IMR-90 (cell line): Measurements from ENCODE around the gene HSPA6. TPM values are rescaled to one million over a fixed set of nuclear protein-coding genes. Genes with fewer than 3 reads are reported as not detected.

Source experiments
- ATAC-seq: fragments of 200-7000 bp; cut with Tn5 transposase; 2 replicates; pipeline ENCODE4 v1.9.1; 2020; ENCODE audit warnings: low read depth, mild to moderate bottlenecking, moderate library complexity
- BruUV-seq: library from RNA; stranded (reverse); fragments of 400-500 nt; replicated peaks from 2 replicates; lab custom pipeline; 2021; lab: Mats Ljungman, UMichigan
- CTCF ChIA-PET: fragments of 300-600 bp; formaldehyde crosslinking; extraction: SDS; loops from one replicate; lab custom pipeline; 2021; ENCODE audit warnings: antibody characterized with exemption; lab: Yijun Ruan, JAX
- POLR2A ChIA-PET: fragments of 300-600 bp; sonication (Branson Sonifier 250); formaldehyde crosslinking; loops from one replicate; lab custom pipeline; 2022; ENCODE audit warnings: antibody characterized with exemption; ENCODE audit not compliant: unreplicated experiment; lab: Charles Lee
- DNase-seq: peaks from one replicate; pipeline ENCODE4 v3.0.0; 2013
- H2AFZ ChIP-seq: replicated peaks from 2 replicates; pipeline ENCODE3; 2013; ENCODE audit warnings: low read length, mild to moderate bottlenecking; ENCODE audit not compliant: poor library complexity
- H2AK5ac ChIP-seq: 2 replicates; pipeline ENCODE4 v1.6.1; 2013; ENCODE audit warnings: low read depth, low read length, inconsistent platforms
- H2AK9ac ChIP-seq: replicated peaks from 2 replicates; pipeline ENCODE3; 2013; ENCODE audit warnings: mild to moderate bottlenecking, low read depth, low read length, moderate library complexity; ENCODE audit not compliant: poor library complexity
- H2BK120ac ChIP-seq: 2 replicates; pipeline ENCODE4 v1.6.1; 2013; ENCODE audit warnings: low read depth, low read length, inconsistent platforms
- H2BK15ac ChIP-seq: 3 replicates; pipeline ENCODE4 v1.6.1; 2013; ENCODE audit warnings: low read depth, low read length, inconsistent platforms
- H2BK20ac ChIP-seq: 2 replicates; pipeline ENCODE4 v1.6.1; 2013; ENCODE audit warnings: low read depth, mild to moderate bottlenecking, inconsistent platforms, low read length, moderate library complexity
- H2BK5ac ChIP-seq: 2 replicates; pipeline ENCODE4 v1.6.1; 2013; ENCODE audit warnings: mild to moderate bottlenecking, low read depth, low read length, inconsistent platforms; ENCODE audit not compliant: poor library complexity, severe bottlenecking
- H3K14ac ChIP-seq: replicated peaks from 2 replicates; pipeline ENCODE4 v1.6.1; 2013; ENCODE audit warnings: low read depth, low read length, inconsistent platforms
- H3K18ac ChIP-seq: 2 replicates; pipeline ENCODE4 v1.6.1; 2013; ENCODE audit warnings: low read depth, low read length, control low read depth
- H3K23ac ChIP-seq: 2 replicates; pipeline ENCODE4 v1.6.1; 2013; ENCODE audit warnings: low read depth, low read length, inconsistent platforms
- H3K27ac ChIP-seq: 2 replicates; pipeline ENCODE4 v1.5.1; 2013; ENCODE audit warnings: mild to moderate bottlenecking, control low read depth, low read length; ENCODE audit not compliant: insufficient read depth
- H3K27me3 ChIP-seq: 2 replicates; pipeline ENCODE4 v1.6.1; 2013; ENCODE audit warnings: low read length; ENCODE audit not compliant: control insufficient read depth, insufficient read depth
- H3K36me3 ChIP-seq: 2 replicates; pipeline ENCODE4 v1.6.1; 2013; ENCODE audit warnings: low read length, mixed read lengths; ENCODE audit not compliant: control insufficient read depth, insufficient read depth
- H3K4ac ChIP-seq: 2 replicates; pipeline ENCODE4 v1.6.1; 2013; ENCODE audit warnings: low read depth, low read length, inconsistent platforms
- H3K4me1 ChIP-seq: 2 replicates; pipeline ENCODE4 v1.6.1; 2013; ENCODE audit warnings: low read length, mixed read lengths; ENCODE audit not compliant: control insufficient read depth, insufficient read depth
- H3K4me2 ChIP-seq: 2 replicates; pipeline ENCODE4 v1.6.1; 2013; ENCODE audit warnings: low read depth, mild to moderate bottlenecking, control low read depth, low read length, moderate library complexity
- H3K4me3 ChIP-seq: 2 replicates; pipeline ENCODE4 v1.5.1; 2013; ENCODE audit warnings: low read depth, mild to moderate bottlenecking, control low read depth, low read length, moderate library complexity; ENCODE audit not compliant: insufficient read depth
- H3K56ac ChIP-seq: 2 replicates; pipeline ENCODE4 v1.6.1; 2013; ENCODE audit warnings: low read length, inconsistent platforms; ENCODE audit not compliant: insufficient read depth; ENCODE audit errors: extremely low read depth
- H3K79me1 ChIP-seq, 2 experiments: 2 replicates each; pipeline ENCODE4 v1.6.1; 2013; ENCODE audit warnings: low read length in 2 of 2, inconsistent platforms in 1 of 2, low read depth in 1 of 2
- H3K9ac ChIP-seq: 2 replicates; pipeline ENCODE4 v1.6.1; 2013; ENCODE audit warnings: low read depth, low read length, control low read depth
- H3K9me1 ChIP-seq: 2 replicates; pipeline ENCODE4 v1.6.1; 2013; ENCODE audit warnings: low read length, inconsistent platforms; ENCODE audit not compliant: insufficient read depth
- H3K9me3 ChIP-seq: 2 replicates; pipeline ENCODE4 v1.6.1; 2013; ENCODE audit warnings: low read length; ENCODE audit not compliant: control insufficient read depth, insufficient read depth
- H4K20me1 ChIP-seq: 2 replicates; pipeline ENCODE4 v1.6.1; 2013; ENCODE audit warnings: low read length, inconsistent platforms; ENCODE audit not compliant: insufficient read depth
- H4K5ac ChIP-seq: 2 replicates; pipeline ENCODE4 v1.6.1; 2013; ENCODE audit warnings: mild to moderate bottlenecking, low read depth, low read length, control low read depth
- H4K8ac ChIP-seq, 2 experiments: 2 replicates each; pipeline ENCODE4 v1.6.1; 2013; ENCODE audit warnings: low read depth in 2 of 2, low read length in 2 of 2, control low read depth in 1 of 2, inconsistent platforms in 1 of 2
- H4K91ac ChIP-seq: 2 replicates; pipeline ENCODE4 v1.6.1; 2013; ENCODE audit warnings: low read depth, low read length, inconsistent platforms; ENCODE audit not compliant: insufficient read depth
- BHLHE40 ChIP-seq: fragments of 150-350 bp; IDR thresholded peaks from 2 replicates; pipeline ENCODE4 v1.6.1; 2016; ENCODE audit warnings: mild to moderate bottlenecking, low read depth, low read length
- CEBPB ChIP-seq: IDR thresholded peaks from 2 replicates; pipeline ENCODE4 v1.6.1; 2012; ENCODE audit warnings: low read depth, low read length, improper control_type of control experiment
- CHD1 ChIP-seq: IDR thresholded peaks from 2 replicates; pipeline ENCODE4 v1.6.1; 2012; ENCODE audit warnings: low read depth, low read length, improper control_type of control experiment
- ELK1 ChIP-seq: fragments of 150-350 bp; IDR thresholded peaks from 2 replicates; pipeline ENCODE4 v1.6.1; 2016; ENCODE audit warnings: low read depth, mild to moderate bottlenecking, low read length, moderate library complexity, borderline replicate concordance
- FOS ChIP-seq: fragments of 150-350 bp; IDR thresholded peaks from 2 replicates; pipeline ENCODE4 v1.6.1; 2016; ENCODE audit warnings: low read depth, low read length
- MAFK ChIP-seq: IDR thresholded peaks from 2 replicates; pipeline ENCODE4 v1.6.1; 2012; ENCODE audit warnings: low read depth, low read length, improper control_type of control experiment
- MAZ ChIP-seq: IDR thresholded peaks from 2 replicates; pipeline ENCODE4 v1.6.1; 2012; ENCODE audit warnings: low read depth, mild to moderate bottlenecking, low read length, improper control_type of control experiment, moderate library complexity, borderline replicate concordance
- MXI1 ChIP-seq: IDR thresholded peaks from 2 replicates; pipeline ENCODE4 v1.6.1; 2012; ENCODE audit warnings: low read depth, mild to moderate bottlenecking, low read length, moderate library complexity, borderline replicate concordance
- NFE2L2 ChIP-seq: fragments of 150-350 bp; IDR thresholded peaks from 2 replicates; pipeline ENCODE4 v1.6.1; 2016; ENCODE audit warnings: low read depth, mild to moderate bottlenecking, low read length
- POLR2A ChIP-seq: IDR thresholded peaks from 2 replicates; pipeline ENCODE4 v1.6.1; 2012; ENCODE audit warnings: mild to moderate bottlenecking, low read depth, low read length
- RAD21 ChIP-seq: IDR thresholded peaks from 2 replicates; pipeline ENCODE4 v1.6.1; 2012; ENCODE audit warnings: low read length, improper control_type of control experiment
- RCOR1 ChIP-seq: IDR thresholded peaks from 2 replicates; pipeline ENCODE4 v1.6.1; 2012; ENCODE audit warnings: mild to moderate bottlenecking, low read length, improper control_type of control experiment; ENCODE audit not compliant: insufficient replicate concordance
- RFX5 ChIP-seq: IDR thresholded peaks from 2 replicates; pipeline ENCODE4 v1.8.0; 2012; ENCODE audit warnings: low read depth, mild to moderate bottlenecking, low read length, moderate library complexity
- SMC3 ChIP-seq: fragments of 150-350 bp; IDR thresholded peaks from 2 replicates; pipeline ENCODE4 v1.6.1; 2016; ENCODE audit warnings: low read depth, mild to moderate bottlenecking, antibody characterized with exemption, low read length, moderate library complexity
- USF2 ChIP-seq: fragments of 150-350 bp; IDR thresholded peaks from 2 replicates; pipeline ENCODE4 v1.6.1; 2017; ENCODE audit warnings: mild to moderate bottlenecking, antibody characterized with exemption, low read length, low read depth
- WGBS, 2 experiments: methylation state at CpG; one replicate each; pipeline versions ENCODE4 v1.1.5 to v1.1.7; 2013; ENCODE audit warnings: missing lambda C conversion rate in 2 of 2; ENCODE audit not compliant: insufficient read length in 1 of 2; ENCODE audit errors: extremely low coverage in 2 of 2; 5-methylcytosine and 5-hydroxymethylcytosine counted together
- dilution Hi-C: fragments of 300-500 bp; cut with HindIII; formaldehyde crosslinking; loops from one replicate; pipeline ENCODE4 v1.14.3; 2018; ENCODE audit warnings: low sequenced_read_pairs; ENCODE audit not compliant: unreplicated experiment
- in situ Hi-C: fragments of 300-500 bp; cut with MboI; formaldehyde crosslinking; loops from 3 replicates; pipeline ENCODE4 v1.14.3; 2019; ENCODE audit warnings: low sequenced_read_pairs, inconsistent platforms, mixed read lengths
- intact Hi-C: fragments of 100-400 bp; cut with micrococcal nuclease; formaldehyde crosslinking; loops from 2 replicates; pipeline ENCODE4 v1.10.0; 2022
- polyA plus RNA-seq, 3 experiments: library from polyadenylated mRNA; depleted of rRNA; stranded (reverse); fragments of >200 nt; gene quantifications; 2 replicates each; pipeline ENCODE4 v1.2.3, GENCODE V29; 2012; ENCODE audit warnings: low replicate concordance in 1 of 3
- total RNA-seq: library from RNA; depleted of rRNA; stranded (reverse); fragments of >200 nt; gene quantifications from 2 replicates; pipeline ENCODE4 v1.2.3, GENCODE V29; 2012

Gene HSPA6
- total and polyA plus RNA-seq, 2 of the 4 experiments (the other 2 are of a cell fraction), result 0.54 to 0.67 TPM

GRCh38 chr1:161499099-161500039, 25.0 kb upstream of the HSPA6 start:
- no peak overlapping the region for H2BK15ac ChIP-seq
- H4K8ac ChIP-seq, result no peak overlapping the region
- H4K91ac ChIP-seq, result no peak overlapping the region
- no peak overlapping the region for H2BK5ac ChIP-seq
- in situ Hi-C loops (no loop called here), intact Hi-C loops (no loop called here), dilution Hi-C loops (no loop called here)
- ChIA-PET CTCF (no interaction called here), POLR2A (no interaction called here)
- no peak overlapping the region for H4K5ac ChIP-seq
- H2BK20ac ChIP-seq, result no peak overlapping the region
- H3K36me3 ChIP-seq, result no peaks in the 10 kb centered on the region
- no peak overlapping the region for H3K4me2 ChIP-seq
- H3K9me3 ChIP-seq, result no peaks in the 10 kb centered on the region
- no peak overlapping the region for H3K23ac ChIP-seq
- no peak overlapping the region for H3K56ac ChIP-seq
- no peak overlapping the region for H2AK5ac ChIP-seq
- BruUV-seq, result no TSS peak
- no peak for ATAC-seq
- H3K27me3 ChIP-seq, result peaks cover 14% of the 10 kb centered on the region
- H2AK9ac ChIP-seq, result no peak overlapping the region
- no peak overlapping the region for H3K4me3 ChIP-seq
- no peak overlapping the region for H3K4ac ChIP-seq
- no peak overlapping the region for H3K18ac ChIP-seq
- no peak overlapping the region for H3K14ac ChIP-seq
- no peaks in the 10 kb centered on the region for H3K9me1 ChIP-seq
- H2BK120ac ChIP-seq, result no peak overlapping the region
- no peak overlapping the region for H2AFZ ChIP-seq
- 77% methylated on average over 2 of the region's 8 CpGs; no CpG with 5 or more reads in 1 of the 2 experiments for WGBS, 2 experiments
- H3K9ac ChIP-seq, result no peak overlapping the region
- H4K20me1 ChIP-seq, result no peaks in the 10 kb centered on the region
- no peaks in the 10 kb centered on the region for H3K4me1 ChIP-seq
- no peak for DNase-seq
- no peak overlapping the region for H3K27ac ChIP-seq
- H3K79me1 ChIP-seq, result no peaks in the 10 kb centered on the region
- TF ChIP-seq MAZ (no peak), RFX5 (no peak), POLR2A (no peak), BHLHE40 (no peak), ELK1 (no peak), USF2 (no peak), MXI1 (no peak), RAD21 (no peak), FOS (no peak), CEBPB (no peak), MAFK (no peak), SMC3 (no peak), RCOR1 (no peak), NFE2L2 (no peak), CHD1 (no peak)
